Fibroblast of villous mesenchyme (primary cell): Measurements from ENCODE around the gene RGL3. TPM values are rescaled to one million over a fixed set of nuclear protein-coding genes. Genes with fewer than 3 reads are reported as not detected.
A peak's percentile ranks its signal among the peaks of the same experiment; 100 is the strongest.
"Not testable (repeated sequence)": the region's sequence is repeated elsewhere in the genome, so short reads cannot be mapped to it uniquely, and the experiment has no call there.

ENCODE experiments used
- DNase-seq: peaks from one replicate; pipeline ENCODE4 v3.0.0-alpha.2; 2010; ENCODE audit warnings: low read depth
- H3K4me3 ChIP-seq: 2 replicates; pipeline ENCODE4 v1.5.1; 2011; ENCODE audit warnings: low read depth, mild to moderate bottlenecking, low read length
- CTCF ChIP-seq: IDR thresholded peaks from 2 replicates; pipeline ENCODE4 v1.5.1; 2012; ENCODE audit warnings: low read depth, mild to moderate bottlenecking, low read length; ENCODE audit not compliant: insufficient read depth
- total RNA-seq: library from RNA; depleted of rRNA; stranded (reverse); fragments of >200 nt; gene quantifications from 2 replicates; pipeline ENCODE4 v1.2.3, GENCODE V29; 2012

RGL3 gene
- total RNA-seq, 1 donor, result 1.3 TPM

DNA sequence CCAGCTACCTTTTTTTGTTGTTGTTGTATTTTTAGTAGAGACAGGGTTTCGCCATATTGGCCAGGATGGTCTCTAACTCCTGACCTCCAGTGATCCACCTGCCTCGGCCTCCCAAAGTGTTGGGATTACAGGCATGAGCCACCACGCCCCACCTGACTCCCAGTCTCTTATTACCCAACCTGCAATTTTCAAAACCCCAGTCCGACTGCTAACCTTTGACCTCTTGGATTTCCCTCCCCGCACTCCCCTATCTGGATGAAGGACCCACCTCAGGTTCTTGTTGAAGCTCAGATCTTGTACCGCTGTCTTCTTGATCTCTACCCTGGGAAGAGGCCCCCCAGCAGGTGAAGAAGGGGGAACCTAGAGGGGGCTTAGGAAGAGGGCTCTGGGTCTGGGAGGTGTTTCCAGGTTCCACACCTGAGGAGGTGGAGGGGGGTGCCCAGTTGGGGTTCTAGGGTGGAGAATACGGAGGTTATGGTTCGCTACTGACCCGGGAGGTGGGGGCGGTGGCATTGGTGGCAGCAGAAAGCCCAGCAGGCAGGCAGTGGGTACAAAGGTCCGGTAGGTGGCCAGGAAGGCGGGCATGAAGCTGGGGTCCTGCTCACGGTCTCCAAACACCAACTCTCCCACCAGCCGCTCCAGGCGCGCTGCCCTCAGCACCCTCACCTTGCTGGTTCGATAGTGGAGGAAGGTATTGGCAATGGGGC is 2.6 kb downstream of the RGL3 start:
- no peak for DNase-seq
- no peak overlapping the region for H3K4me3 ChIP-seq
- no peak for TF ChIP-seq CTCF

DNA sequence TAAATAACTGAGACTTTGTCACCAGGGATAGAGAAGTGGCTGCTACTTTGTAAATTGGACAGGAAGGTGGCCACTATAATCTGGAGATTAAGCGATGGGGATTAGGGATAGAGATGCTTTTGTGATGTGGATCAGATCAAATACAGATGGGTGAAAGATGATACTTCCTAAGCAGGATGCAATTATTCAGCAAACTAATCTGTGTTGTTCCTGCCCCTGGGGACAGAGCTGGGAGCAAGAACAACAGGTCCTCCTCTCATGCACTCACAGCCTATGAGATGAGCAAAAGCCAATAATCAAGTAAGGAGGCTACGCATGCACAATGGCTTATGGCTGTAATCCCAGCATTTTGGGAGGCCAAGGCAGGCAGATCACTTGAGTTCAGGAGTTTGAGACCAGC is 4.6 kb downstream of the RGL3 start:
- no peak for TF ChIP-seq CTCF
- no peak for DNase-seq
- H3K4me3 ChIP-seq, result no peak overlapping the region

GRCh38 chr19:11410682-11411081 is 8.4 kb downstream of the RGL3 start:
- no peak overlapping the region for H3K4me3 ChIP-seq
- DNase-seq, result no peak
- no peak for TF ChIP-seq CTCF

DNA sequence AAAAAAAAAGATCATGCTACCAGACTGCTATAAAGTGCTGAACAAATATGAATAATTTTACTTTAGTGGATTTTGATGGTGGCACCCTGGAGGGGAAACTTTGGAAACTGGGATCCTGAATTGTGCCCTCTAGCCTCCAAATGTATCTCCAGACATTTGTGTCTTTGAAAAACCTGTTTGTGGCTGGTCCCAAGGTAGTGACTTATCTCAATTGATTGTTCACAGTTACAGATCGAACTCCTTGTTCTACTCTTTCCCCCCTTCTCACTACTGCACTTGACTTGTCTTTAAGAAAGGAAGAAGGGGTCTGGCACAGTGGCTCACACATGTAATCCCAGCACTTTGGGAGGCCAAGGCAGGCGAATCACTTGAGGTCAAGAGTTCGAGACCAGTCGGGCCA is 10.5 kb downstream of the RGL3 start:
- TF ChIP-seq CTCF, result no peak
- DNase-seq, result no peak
- no peak overlapping the region for H3K4me3 ChIP-seq

GRCh38 chr19:11406703-11407236 is 12.3 kb downstream of the RGL3 start:
- not testable (repeated sequence) for DNase-seq, H3K4me3 ChIP-seq

- TF ChIP-seq CTCF, result peak; percentile 32
- no peak overlapping the region for H3K4me3 ChIP-seq
- no peak for DNase-seq
These were observed 13.1 kb downstream of the RGL3 start for GRCh38 chr19:11405846-11406643.

DNA sequence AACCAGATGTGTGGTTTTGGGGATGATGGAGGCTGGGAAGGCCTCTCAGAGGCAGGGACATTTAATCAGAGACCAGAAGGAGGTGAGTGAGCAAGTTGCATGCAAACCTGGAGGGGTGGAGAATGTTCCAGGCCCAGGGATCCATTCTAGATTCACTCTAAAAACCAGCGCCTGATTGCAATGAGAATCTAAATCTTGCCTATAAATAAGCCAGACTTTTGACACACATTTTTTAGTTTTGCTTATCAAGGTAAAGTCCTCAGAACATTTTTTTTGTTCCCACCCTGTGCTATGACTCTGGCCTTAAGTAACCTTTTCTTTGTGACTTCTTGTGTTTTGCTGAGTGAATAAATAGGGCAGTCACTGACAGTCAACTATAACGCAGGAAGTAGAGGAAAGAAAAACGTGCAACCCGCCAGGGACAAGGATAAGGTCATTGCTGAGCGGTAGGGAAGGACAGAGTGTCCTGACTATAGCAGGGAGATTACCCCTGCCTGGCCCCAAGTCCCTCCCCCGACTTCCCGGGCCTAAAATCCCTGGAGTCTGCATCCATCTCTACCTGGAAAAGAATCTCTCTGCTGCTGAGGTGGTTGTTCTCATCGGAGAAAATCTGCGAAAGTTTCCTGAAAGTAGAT is 14.4 kb downstream of the RGL3 start:
- no peak overlapping the region for H3K4me3 ChIP-seq
- no peak for TF ChIP-seq CTCF
- no peak for DNase-seq
